ENCODE measurements around the gene COL6A3. TPM values are rescaled to one million over a fixed set of nuclear protein-coding genes. Genes with fewer than 3 reads are reported as not detected.
A peak's percentile ranks its signal among the peaks of the same experiment; 100 is the strongest.

Gene COL6A3, protein sequence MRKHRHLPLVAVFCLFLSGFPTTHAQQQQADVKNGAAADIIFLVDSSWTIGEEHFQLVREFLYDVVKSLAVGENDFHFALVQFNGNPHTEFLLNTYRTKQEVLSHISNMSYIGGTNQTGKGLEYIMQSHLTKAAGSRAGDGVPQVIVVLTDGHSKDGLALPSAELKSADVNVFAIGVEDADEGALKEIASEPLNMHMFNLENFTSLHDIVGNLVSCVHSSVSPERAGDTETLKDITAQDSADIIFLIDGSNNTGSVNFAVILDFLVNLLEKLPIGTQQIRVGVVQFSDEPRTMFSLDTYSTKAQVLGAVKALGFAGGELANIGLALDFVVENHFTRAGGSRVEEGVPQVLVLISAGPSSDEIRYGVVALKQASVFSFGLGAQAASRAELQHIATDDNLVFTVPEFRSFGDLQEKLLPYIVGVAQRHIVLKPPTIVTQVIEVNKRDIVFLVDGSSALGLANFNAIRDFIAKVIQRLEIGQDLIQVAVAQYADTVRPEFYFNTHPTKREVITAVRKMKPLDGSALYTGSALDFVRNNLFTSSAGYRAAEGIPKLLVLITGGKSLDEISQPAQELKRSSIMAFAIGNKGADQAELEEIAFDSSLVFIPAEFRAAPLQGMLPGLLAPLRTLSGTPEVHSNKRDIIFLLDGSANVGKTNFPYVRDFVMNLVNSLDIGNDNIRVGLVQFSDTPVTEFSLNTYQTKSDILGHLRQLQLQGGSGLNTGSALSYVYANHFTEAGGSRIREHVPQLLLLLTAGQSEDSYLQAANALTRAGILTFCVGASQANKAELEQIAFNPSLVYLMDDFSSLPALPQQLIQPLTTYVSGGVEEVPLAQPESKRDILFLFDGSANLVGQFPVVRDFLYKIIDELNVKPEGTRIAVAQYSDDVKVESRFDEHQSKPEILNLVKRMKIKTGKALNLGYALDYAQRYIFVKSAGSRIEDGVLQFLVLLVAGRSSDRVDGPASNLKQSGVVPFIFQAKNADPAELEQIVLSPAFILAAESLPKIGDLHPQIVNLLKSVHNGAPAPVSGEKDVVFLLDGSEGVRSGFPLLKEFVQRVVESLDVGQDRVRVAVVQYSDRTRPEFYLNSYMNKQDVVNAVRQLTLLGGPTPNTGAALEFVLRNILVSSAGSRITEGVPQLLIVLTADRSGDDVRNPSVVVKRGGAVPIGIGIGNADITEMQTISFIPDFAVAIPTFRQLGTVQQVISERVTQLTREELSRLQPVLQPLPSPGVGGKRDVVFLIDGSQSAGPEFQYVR (N-terminal part only)
- total RNA-seq (2014; rRNA removed; shearing (Covaris generic)) = 202 and 204 TPM in 2 replicates

DNA sequence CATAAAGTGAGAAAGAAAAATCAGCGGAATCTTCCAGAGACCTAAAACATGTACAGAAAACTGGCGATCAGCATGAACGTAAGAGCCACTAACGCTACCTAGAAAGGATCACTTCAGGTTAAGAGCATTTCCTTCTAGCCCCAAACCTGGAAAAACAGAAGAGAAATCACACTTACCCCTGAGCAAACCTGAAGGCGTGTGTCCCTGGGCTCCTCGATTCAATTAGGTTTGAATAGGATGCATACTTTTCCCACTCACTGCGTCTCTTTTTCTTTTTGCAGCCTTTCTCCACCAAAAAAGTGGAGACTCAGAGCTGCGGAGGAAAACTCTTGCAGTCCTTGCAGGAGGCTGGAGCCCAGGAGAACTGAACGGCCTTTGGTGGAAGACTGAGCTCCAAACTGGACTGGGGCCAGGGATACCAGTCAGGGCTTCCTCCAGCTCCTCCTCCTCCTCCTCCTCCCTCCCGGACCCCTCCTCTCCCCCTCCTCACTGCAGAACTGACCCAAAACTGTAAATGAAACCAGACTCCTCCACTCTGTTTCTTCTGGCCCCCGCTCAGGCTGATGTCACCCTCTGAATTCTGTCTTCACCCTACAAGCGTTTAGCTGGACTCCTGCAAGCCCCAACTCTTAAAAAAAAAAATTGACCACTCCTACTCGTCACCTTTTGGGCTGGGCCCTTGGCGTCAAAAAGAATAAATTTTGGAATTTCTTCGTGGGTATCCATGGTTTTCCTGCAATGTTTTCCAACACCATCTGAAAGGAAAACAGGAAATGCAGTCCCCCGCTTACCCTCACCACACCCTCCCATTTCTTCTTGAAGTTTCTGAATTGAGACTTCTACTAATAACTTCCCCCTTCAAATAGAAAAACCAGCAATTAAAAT lies at the start of gene COL6A3:
TSS of gene COL6A3 (minus strand) at position 388 of the 885 bp plus-strand sequence. CDS start 17,347 bp downstream, outside the sequence.
- DNase-seq (ENCODE audit: low spot score) = peak; percentile 87

DNA sequence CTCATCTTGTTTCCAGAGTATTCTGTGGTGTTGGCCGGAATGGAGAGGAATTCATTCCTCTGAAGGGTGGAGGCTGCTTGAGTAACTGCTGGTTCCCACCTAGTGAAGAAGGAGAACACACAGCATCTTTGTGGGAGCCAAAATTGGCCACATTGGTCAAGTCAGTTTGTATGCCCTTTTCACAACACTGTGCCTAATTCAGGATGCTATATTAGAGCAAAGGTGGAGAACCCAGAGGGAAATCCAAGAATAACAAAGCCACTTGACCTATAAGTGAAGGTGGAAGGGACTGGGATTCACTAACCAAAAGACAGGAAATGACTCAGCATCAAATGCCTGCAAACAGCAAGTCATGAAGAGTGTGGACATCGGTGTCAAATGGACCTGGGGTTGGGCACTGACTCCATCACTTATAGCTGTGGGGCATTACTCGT lies 45.8 kb upstream of the COL6A3 start:
- DNase-seq (ENCODE audit: low spot score) = peak; percentile 77

DNA sequence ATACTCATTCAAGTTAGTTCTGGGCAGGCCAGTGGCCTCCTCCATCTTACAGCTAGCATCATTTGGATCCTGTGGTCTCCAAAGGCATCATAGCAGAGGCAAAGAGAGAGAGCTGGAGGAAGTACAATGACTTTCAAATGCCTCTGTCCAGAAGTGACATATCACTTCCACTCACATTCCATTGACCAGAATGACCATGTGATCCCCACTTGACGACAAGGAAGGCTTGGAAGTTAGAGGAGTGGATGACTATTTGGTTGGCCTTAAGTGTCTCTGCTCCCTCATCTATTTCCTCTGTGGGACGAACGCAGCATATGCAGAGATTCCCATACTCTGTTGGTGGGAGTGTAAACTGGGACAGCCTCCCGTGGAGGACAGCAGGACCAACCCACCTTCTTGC lies 45.3 kb upstream of the COL6A3 start:
- DNase-seq (ENCODE audit: low spot score) = no peak

DNA sequence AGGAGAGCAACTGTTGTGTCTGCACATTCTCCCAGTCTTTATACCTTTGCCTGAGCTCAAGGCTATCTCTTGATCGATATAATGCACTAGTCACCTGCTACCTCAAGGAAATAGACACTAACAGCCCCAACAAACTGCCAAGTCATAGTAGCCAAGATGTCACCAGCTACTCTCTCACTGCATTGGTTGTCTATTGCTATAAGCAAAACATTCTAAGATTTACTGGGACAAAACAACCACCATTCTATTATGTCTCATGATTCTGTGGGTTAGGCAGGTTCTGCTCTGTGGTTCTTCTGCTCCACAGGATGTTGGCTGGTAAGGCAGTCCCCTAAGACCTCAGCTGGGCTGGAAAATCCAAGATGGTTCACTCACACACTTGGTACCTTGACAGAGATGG lies 44.6 kb upstream of the COL6A3 start:
- no peak for DNase-seq (ENCODE audit: low spot score)

DNA sequence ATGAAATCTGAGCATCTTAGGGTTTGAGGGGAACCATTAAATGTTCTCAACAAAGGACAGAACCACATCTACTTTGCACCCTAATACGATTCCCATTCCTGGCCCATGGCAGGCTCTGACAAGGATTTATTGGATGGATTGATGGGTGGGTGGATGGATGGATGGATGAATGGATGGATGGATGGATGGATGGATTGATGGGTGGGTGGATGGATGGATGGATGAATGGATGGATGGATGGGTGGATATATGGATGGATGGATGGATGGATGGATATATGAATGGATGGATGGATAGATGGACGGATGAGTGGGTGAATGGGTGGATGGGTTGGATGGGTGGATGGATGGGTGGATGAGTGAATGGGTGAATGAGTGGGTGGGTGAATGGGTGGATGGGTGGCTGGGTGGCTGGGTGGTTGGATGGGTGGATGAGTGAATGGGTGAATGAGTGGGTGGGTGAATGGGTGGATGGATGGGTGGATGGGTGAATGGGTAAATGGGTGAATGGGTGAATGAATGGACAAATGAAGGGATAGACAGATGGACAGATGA lies 43.5 kb upstream of the COL6A3 start:
- no peak for DNase-seq (ENCODE audit: low spot score)

DNA sequence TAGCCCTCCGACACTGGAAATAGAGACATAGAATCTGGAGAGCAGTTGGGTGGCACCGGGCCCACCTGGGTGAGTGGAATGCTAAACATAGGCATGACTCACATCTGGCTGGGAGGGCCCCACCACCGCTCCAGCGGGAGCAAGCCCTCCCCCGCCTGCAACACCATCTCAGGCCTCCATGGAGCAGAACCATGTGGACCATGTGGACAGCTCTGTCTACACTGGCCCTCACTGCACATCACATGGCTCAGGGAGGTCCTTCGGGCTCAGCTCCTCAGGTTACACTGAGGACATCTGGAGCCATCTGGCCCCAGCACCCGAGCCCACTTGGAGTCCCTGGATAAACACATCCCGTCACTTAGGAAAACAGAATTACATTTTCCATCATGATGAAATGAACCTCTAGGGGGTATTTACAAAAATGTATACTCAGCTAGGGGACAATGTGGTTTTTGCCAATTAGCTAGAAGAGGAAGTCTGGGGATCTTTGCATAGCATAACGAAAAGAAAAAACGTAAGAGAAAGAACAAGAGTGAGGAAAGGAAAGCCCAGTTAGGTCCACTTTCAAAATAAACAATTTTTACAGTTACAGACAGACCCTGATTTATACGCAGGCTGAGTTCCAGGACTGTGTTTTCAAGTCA lies 42.4 kb upstream of the COL6A3 start:
- peak; percentile 100 for DNase-seq (ENCODE audit: low spot score)

DNA sequence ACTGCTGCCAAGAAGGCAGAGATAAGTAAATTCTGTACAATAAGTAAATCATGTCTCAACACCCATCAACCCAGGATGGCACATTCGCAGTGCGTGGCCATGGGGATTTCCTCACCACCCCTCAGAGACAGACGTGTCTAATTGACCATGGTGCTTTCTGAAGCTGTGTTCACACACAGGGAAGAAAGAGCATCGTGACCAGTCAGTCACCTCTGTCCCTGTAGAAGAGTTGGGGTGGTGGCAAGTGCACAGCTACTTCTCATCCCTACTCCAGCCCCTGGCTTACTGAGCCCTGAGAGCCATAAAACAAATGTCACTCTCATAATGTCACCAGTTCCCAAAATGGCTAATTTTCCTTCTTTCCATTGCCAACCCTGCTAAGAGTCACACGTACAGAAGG lies 41.8 kb upstream of the COL6A3 start:
- DNase-seq (ENCODE audit: low spot score) = no peak

DNA sequence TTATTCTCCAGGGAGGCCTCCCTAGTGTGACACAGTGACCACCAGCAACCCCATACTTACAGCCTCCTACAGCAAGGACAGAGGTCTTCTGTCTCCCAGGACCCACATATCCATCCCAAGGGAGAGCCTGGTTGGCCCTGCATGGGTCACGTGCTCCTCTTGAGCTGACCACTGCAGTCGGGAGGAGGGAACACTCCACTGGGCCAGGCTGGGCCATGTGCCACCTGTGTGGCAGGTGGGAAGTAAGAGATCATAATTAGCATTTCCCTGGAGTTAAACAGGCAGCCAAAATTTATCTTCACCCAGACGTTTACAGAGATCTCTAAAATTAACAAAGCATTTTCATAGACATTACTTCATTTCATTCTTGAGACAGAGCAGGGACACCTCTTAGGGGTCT lies 39.7 kb upstream of the COL6A3 start:
- DNase-seq (ENCODE audit: low spot score) = no peak

DNA sequence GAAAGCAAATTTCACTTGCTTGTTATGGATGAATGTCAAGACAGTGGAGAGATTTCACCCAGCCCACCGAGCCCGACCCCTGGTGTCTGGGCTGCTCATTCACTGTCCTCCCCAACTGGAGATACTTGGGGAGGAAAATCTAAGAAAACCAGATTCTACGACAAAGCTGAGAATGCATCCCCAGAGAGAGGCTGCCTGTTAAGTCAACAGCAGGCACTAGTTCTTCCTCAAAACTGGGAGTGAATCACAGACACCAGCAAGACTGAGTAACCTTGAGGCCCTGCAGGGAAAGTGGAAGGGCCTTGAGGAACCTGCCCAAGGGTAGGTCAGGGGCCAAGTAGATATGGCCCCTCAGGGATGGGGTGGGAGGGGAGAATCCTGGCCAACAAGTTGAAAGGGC lies 38.9 kb upstream of the COL6A3 start:
- no peak for DNase-seq (ENCODE audit: low spot score)

DNA sequence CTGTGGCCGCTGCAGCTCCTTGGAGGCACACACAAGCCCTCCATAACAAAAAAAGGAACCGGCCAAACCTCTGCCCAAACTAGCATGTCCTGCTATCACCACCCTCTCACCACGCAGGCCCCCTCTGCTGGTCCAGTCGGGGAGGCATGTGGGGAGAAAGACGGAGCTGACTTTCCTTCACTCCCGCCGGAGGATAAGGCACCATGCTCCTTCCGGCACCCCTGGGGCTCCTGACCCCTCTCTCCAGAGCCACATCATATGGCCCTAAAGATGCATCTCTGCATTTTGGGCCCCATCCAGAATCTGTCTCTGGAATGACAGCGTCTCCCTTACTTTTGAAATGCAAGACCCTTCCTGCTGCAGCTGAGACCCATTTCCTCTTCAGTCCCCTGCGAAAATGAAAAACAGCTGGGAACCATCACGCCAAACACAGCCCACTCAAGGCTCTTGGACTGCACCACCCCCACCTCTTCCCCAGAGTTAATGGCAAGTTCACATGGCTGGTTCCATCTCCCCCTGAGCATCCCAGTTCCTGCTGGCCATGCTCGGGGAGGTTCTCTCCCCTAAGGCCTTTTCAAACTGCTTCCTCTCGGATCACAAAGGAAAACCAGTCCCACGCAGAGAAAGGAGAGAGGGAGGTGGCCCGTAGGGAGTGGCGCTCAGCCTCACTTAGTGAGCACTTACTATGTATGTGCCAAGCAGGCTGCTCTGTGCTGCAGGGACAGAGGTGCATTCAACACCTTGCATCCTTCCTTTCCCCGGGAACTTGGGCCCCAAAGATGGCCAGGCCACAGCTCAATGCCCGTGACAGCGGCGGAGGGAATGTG lies 37.9 kb upstream of the COL6A3 start:
- DNase-seq (ENCODE audit: low spot score) = no peak

DNA sequence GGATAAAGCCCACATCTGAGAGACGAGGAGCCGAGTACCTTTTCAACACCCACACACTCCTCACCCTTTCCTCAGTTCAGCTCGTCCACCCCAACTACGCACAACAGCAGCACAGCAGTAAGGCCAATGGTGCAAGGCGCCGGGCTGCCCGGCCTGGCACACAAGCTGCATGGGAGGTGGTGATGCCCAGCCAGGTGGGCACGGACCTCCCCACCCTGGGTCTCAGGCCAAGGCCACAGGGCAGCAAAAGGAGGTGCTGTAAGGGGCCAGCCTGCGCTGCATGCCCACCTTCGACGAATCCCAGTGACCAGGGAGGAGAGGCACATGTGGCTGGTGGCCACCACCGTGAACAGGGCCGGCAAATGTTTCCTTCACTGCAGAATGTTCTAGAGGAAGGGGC lies 36.6 kb upstream of the COL6A3 start:
- DNase-seq (ENCODE audit: low spot score) = no peak

DNA sequence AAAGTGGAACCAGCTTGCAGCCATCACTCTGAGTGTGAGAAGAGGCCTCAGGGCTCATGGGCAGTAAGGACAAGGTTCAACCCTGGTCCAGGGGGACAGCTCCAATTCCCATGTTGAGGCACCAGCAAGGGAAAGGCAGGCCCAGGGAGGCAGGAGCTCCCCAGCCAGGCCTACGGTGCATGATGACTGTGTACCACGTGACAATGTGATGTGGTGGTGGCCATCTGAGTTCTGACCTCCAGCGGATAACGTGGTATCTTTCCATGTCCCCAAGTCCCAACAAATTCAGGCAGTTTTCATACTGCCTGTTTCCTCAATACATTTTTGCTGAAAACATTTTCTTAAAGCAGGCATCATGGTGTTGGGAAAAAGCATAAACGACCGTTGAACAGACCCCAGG lies 36.1 kb upstream of the COL6A3 start:
- no peak for DNase-seq (ENCODE audit: low spot score)

DNA sequence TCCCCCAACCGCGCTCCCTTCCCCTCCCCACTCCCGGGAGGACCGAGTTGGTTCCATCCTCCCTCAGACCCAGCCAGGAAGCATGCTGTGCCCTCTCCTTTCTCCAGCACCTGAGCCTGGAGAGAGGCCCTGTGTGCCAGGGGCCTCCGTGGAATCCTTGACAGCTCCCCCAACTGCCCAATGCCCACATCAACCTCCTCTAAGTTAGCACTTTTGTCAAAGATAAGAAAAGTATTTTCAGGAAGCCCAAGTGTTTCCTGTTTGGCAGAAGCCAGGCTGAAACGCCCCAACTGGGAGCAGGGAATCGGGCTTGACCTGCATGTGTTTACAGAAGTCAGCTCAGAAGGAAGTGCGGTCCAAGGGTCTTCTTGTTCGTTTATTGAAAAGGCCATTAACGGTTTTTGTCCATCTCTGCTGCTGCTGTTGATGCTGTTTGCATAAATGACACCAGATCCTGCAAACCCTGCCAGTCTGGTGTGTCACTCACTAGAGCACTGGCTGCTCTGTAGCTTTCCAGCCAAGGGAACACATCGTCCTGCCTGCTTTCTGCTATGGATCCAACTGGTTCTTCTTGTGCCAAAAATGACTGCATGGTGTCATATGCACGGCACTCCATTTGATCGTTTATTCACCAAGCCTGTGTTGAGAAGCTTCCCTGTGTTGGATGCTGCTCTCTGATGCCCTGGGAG lies 35.4 kb upstream of the COL6A3 start:
- peak; percentile 43 for DNase-seq (ENCODE audit: low spot score)

DNA sequence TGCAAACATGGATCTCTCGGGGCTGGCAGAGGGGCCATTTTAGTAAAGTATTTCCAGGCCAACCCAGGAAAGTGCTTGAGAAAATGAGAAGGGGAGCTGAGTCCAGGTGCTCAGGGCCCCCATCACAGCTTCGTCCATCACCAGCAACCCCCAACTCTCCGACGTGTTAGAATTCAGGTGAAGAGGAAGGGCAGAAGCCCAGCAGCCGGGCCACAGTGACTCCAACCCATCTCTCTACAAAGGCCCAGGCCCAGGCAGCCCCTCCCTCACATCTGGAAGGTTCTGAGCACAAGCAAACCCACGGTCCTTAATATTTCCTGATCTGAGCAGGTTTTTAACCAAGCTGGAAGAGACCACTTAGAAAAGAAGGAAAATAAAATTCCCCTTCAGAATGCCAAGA lies 34.7 kb upstream of the COL6A3 start:
- DNase-seq (ENCODE audit: low spot score) = no peak

DNA sequence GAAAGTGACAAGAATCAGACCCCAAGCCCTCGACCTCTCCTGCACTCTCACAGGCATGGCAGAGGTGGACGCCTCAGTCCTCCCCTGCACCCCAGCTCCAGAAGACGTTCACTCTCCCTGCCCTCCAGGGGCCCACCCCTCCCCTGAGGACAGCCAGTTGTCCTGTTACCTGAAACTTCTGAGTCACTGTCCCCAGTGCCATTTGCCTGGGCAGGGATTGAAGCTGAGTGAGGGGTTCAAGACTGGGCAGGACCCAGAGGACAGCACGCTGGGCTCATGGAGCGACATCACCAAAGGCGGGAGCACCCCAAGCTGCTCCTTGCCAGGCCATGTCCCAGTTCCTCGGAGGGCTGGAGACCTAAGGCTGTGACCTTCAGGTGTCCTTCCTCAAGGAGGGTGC lies 34.2 kb upstream of the COL6A3 start:
- no peak for DNase-seq (ENCODE audit: low spot score)

DNA sequence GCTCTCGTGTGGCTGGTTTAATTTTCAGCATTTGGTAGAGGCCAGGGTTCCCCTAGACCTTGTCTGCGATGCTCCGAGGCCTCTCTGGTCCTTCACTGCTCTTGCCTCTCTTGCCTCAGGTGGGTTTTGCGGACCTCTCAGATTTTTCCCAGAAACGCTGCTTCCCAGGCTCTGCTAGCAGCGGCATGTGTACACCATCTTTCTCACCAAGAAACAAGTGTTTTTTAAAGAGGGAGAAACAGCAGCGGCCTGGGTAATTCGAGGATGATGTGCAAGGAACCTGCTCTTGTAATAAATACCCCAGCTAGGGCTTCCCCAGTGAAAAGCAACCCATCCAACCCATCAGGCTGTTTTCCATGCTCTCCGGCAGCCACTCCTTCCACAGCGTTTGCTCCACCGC lies 33.5 kb upstream of the COL6A3 start:
- no peak for DNase-seq (ENCODE audit: low spot score)

DNA sequence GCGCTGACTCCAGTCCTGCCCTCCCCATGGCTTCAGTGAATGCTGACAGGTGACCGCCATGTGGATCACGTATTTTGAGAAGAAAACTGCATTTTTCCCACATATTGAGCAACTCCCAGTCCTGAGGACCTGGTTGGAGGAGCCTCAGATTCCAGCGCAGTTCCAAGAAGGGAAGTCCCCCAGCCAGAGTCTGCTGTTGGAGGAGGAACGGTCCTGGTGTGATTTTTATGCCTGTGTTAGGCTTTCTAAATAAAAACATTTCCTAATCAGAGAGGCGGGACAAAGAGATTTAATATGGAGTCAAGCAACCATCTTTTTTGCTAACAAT lies 32.3 kb upstream of the COL6A3 start:
- no peak for DNase-seq (ENCODE audit: low spot score)

DNA sequence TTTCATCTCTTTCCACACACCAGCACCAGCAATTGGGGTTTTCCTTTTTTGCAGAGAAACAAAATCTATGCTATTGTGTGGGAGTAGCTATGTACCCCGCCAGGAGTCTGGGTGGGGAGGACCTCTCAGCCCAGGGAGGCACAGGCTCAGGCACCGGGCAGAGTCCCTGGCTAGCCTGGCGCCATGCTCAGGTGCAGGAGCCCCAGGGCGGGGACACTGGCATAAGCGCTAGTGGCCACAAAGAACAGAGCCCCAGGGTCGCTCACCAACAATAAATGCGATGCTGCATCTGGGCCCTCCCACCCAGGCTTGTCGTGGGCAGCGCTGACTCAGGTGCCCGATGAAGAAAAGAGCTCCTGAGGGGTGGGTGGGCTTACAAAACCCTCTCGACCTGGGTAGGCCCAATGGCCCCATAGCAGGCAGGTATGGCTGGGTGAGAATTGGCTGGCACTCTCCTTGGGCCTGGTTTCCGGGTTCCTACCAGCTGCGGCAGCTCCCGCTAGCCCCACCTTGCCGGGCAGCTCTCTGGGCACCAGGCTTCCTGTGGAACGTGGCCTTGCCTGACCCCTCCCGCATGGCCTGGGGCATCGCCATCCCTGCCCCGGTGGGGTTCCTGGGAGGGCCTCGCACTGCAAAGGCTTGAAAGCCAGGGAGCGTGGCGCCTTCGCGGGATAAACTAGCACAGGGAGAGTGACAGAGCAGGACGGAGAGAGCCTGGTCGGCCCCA lies 31.8 kb upstream of the COL6A3 start:
- DNase-seq (ENCODE audit: low spot score) = no peak
